Activated T-cell treated with anti-CD3 and anti-CD28 coated beads, Interleukin-2, amount 50 U/mL, for 72 hours (primary cell): ENCODE measurements around the gene DENND6B. TPM values are rescaled to one million over a fixed set of nuclear protein-coding genes. Genes with fewer than 3 reads are reported as not detected.

Experiments
- ATAC-seq, 2 donors: fragments of 150-1000 bp; cut with Tn5 transposase; replicated peaks in 1 of 2; 2 replicates each; pipeline ENCODE4 v1.10.0; 2021; ENCODE audit warnings: moderate library complexity in 2 of 2, mild to moderate bottlenecking in 1 of 2
- DNase-seq, 2 donors: peaks; one replicate each; pipeline ENCODE4 v3.0.0; 2021 to 2022; ENCODE audit warnings: mixed read lengths in 1 of 2
- H3K27ac Mint-ChIP-seq: one replicate; pipeline ENCODE4 v1.8.0; 2022; ENCODE audit warnings: mild to moderate bottlenecking, moderate library complexity, mixed read lengths
- H3K27me3 Mint-ChIP-seq: one replicate; pipeline ENCODE4 v1.8.0; 2022; ENCODE audit warnings: low read depth, mixed read lengths
- H3K36me3 Mint-ChIP-seq, 2 donors: one replicate each; pipeline ENCODE4 v1.8.0; 2022; ENCODE audit warnings: mixed read lengths in 2 of 2, mild to moderate bottlenecking in 1 of 2; ENCODE audit not compliant: insufficient read depth in 2 of 2
- H3K4me1 Mint-ChIP-seq: one replicate; pipeline ENCODE4 v1.8.0; 2022; ENCODE audit warnings: low read depth, mixed read lengths
- H3K4me3 Mint-ChIP-seq, 2 donors: one replicate each; pipeline ENCODE4 v1.8.0; 2022; ENCODE audit warnings: mild to moderate bottlenecking in 2 of 2, mixed read lengths in 2 of 2, moderate library complexity in 2 of 2
- H3K9me3 Mint-ChIP-seq, 2 donors: one replicate each; pipeline ENCODE4 v1.8.0; 2022; ENCODE audit warnings: mixed read lengths in 2 of 2
- total RNA-seq, 2 donors: library from RNA; stranded (reverse); gene quantifications; one replicate each; pipeline ENCODE4 v1.2.3, GENCODE V29; 2022

The DENND6B gene
- total RNA-seq, 2 donors from 2014 or later, result 6.4 to 8.5 TPM

- no peak overlapping the region for H3K27ac Mint-ChIP-seq
- no peaks in the 10 kb centered on the region for H3K36me3 Mint-ChIP-seq
- H3K4me1 Mint-ChIP-seq, result peaks cover 15% of the 10 kb centered on the region
- DNase-seq, result peak; percentile 83 to 84
- H3K4me3 Mint-ChIP-seq, result peak overlapping the region; percentile 79 to 84
- ATAC-seq, result peak; percentile 58 to 64
- no peaks in the 10 kb centered on the region for H3K27me3 Mint-ChIP-seq
- H3K9me3 Mint-ChIP-seq, result no peaks in the 10 kb centered on the region
These were observed 56.0 kb downstream of the DENND6B start for GRCh38 chr22:50270666-50271394.

GRCh38 chr22:50269970-50270665 is 56.7 kb downstream of the DENND6B start, which contains the start of gene MAPK11:
Gene MAPK11 (minus strand): TSS chr22:50270380. CDS start chr22:50270292, 88 bp downstream.
- Mint-ChIP-seq H3K27me3 (no peaks in the 10 kb centered on the region), H3K4me3 (peak within 1 kb of the TSS; percentile 83 to 84), H3K36me3 (no peaks in the 10 kb centered on the region), H3K9me3 (no peaks in the 10 kb centered on the region), H3K27ac (no peak within 1 kb of the TSS), H3K4me1 (peaks cover 15% of the 10 kb centered on the region)
- ATAC-seq (peak; percentile 65 to 70), DNase-seq (peak; percentile 76 to 82)

DNA sequence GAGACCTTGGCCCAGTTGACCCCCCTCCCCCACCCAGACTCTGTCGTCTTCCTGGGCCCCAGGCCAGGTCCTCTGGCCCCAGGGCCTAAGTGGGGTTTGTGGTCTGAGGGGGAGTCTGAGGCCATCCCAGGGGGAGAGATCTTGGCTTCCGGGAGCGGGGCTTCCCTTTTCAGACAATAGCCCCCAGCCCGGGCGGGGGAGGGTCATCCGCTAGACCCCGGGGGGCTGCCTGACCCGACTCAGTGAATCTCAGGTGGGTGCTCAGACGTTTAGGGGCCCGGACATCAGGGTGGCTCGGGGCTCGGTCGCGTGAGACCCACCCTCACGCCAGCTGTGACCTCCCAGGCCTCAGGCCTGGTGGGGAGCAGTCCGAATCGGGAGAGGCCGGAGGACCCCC is 57.2 kb downstream of the DENND6B start:
- no peak overlapping the region for H3K27ac Mint-ChIP-seq
- no peak for ATAC-seq

GRCh38 chr22:50268655-50269113 is 58.1 kb downstream of the DENND6B start:
- no peaks in the 10 kb centered on the region for H3K36me3 Mint-ChIP-seq
- no peaks in the 10 kb centered on the region for H3K9me3 Mint-ChIP-seq
- DNase-seq, result no peak
- ATAC-seq, result no peak
- H3K4me3 Mint-ChIP-seq, result peak overlapping the region; percentile 36 to 61
- peaks cover 15% of the 10 kb centered on the region for H3K4me1 Mint-ChIP-seq
- no peak overlapping the region for H3K27ac Mint-ChIP-seq
- no peaks in the 10 kb centered on the region for H3K27me3 Mint-ChIP-seq

More for the DNA sequence above, 57.2 kb downstream of the DENND6B start:
- Mint-ChIP-seq H3K27me3 (no peaks in the 10 kb centered on the region), H3K9me3 (no peaks in the 10 kb centered on the region), H3K4me1 (peaks cover 15% of the 10 kb centered on the region), H3K36me3 (no peaks in the 10 kb centered on the region), H3K4me3 (peak overlapping the region; percentile 74 to 83)
- DNase-seq, result no peak

DNA sequence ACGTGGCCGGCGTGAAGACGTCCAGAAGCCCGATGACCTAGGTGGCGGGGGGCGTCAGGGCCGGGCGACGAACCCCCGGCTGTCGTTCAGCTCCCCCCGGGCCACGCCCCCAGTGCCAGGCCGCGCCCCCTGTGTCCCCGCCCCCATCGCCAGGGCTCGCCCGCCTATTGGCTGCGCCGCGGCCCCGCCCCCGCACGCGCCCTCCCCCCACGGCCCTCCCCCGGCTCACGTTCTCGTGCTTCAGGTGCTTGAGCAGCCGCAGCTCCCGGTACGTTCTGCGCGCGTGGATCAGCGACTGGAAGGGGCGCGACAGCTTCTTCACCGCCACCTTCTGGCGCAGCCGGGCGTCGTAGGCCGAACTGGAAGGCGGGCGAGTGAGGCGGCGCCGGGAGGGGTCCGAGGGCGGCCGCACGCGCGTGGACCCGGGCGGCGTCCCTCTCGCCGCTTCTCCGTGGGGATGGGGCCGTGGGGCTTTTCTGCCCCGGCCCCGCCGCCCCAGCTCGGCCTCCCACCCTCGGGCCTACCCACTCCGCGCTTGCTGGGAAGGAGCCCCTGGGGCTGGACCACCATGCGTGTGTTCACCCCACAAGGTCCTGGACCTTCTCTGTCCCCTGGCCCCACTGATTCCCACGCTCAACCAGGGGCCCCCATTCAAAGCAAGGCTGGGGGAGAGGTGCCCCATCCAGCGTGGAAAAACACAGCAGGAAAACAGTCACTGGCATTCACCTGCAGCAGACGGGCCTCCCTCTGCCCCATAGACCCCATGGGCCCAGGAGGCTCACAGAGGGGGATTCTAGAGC is 59.0 kb downstream of the DENND6B start:
- H3K27ac Mint-ChIP-seq, result no peak overlapping the region
- DNase-seq, result peak; percentile 64 to 70
- no peaks in the 10 kb centered on the region for H3K36me3 Mint-ChIP-seq
- peaks cover 16% of the 10 kb centered on the region for H3K4me1 Mint-ChIP-seq
- no peaks in the 10 kb centered on the region for H3K9me3 Mint-ChIP-seq
- ATAC-seq, result peak; percentile 3 to 21
- peaks cover under 1% of the 10 kb centered on the region for H3K27me3 Mint-ChIP-seq
- H3K4me3 Mint-ChIP-seq, result peak overlapping the region in 1 of 2 donors; percentile 61

GRCh38 chr22:50266994-50267393 is 59.8 kb downstream of the DENND6B start:
- Mint-ChIP-seq H3K4me1 (peaks cover 24% of the 10 kb centered on the region), H3K27ac (no peak overlapping the region), H3K27me3 (peaks cover 9% of the 10 kb centered on the region)

GRCh38 chr22:50264946-50265669 is 61.7 kb downstream of the DENND6B start:
- DNase-seq, result no peak
- H3K36me3 Mint-ChIP-seq, result no peaks in the 10 kb centered on the region
- peaks cover 11% of the 10 kb centered on the region for H3K27me3 Mint-ChIP-seq
- ATAC-seq, result no peak
- H3K27ac Mint-ChIP-seq, result no peak overlapping the region
- peaks cover 24% of the 10 kb centered on the region for H3K4me1 Mint-ChIP-seq
- no peaks in the 10 kb centered on the region for H3K9me3 Mint-ChIP-seq
- H3K4me3 Mint-ChIP-seq, result no peak overlapping the region

More at GRCh38 chr22:50266994-50267393, 59.8 kb downstream of the DENND6B start:
- ATAC-seq (no peak), DNase-seq (no peak)
- Mint-ChIP-seq H3K4me3 (no peak overlapping the region), H3K9me3 (no peaks in the 10 kb centered on the region), H3K36me3 (no peaks in the 10 kb centered on the region)

DNA sequence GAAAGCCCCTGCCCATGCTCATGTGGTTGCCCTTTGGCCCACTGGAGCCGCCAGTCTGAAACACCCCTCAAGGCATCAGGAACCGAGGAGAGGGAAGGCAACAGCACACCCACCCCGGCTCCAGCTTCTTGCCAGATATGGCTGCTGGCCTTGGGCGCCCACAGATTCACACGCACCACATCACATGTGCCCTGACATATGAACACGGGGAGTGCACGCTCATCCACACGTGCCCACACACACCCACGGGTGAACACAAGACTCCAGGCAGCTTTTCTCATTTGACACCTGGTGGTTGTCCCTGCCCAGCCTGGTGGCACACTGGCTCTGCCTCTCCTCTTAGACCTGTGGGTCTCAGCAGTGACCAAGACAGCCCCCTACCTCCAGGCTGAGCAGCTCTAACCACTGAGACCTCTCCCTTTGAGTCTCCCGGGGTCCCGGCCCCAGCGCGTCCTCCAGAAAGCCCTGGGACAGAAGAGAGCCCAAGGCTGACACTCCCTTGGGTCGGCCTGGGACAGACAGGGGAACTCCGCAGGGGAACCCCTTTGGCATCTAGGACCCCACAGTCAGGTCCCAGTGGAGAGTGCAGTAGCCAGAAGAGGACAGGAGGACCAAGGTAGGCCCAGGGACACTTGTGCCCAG is 62.6 kb downstream of the DENND6B start:
- H3K27me3 Mint-ChIP-seq, result peaks cover 11% of the 10 kb centered on the region
- no peak overlapping the region for H3K27ac Mint-ChIP-seq
- no peaks in the 10 kb centered on the region for H3K9me3 Mint-ChIP-seq
- ATAC-seq (no peak), DNase-seq (no peak)
- peaks cover 20% of the 10 kb centered on the region for H3K4me1 Mint-ChIP-seq
- H3K36me3 Mint-ChIP-seq, result no peaks in the 10 kb centered on the region
- no peak overlapping the region for H3K4me3 Mint-ChIP-seq

DNA sequence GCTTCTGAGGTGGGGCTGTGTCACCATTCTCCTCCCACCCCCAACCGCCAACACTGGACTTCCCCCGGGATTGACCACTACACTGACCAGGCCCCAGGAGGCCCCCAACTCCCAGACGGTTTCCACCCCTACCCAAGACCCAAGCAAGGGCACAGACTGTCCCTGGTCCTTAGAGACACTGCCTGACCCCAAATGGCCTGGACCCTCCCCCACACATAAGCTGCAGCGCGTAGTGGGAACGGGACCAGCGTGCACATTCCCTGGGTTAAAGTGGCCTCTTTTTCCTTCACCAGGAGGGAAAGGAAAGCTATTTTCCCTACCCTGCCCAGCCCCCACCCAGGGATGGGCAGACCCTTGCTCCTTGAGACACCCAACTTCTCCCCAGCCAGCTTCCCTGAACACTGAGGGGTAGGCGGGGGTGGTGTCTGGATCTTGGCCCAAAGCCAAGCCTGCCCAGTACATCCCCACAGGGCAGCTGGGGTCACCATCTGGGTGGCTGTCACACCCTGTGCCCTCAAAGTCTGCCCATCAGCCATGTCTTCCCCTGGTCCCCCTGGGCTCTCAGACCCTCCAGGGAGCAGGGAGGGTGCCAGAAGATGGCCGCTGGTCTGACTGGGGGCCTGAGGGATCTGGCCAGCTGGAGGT is 63.7 kb downstream of the DENND6B start:
- ATAC-seq (no peak), DNase-seq (no peak)
- peaks cover 11% of the 10 kb centered on the region for H3K27me3 Mint-ChIP-seq
- peaks cover 10% of the 10 kb centered on the region for H3K4me1 Mint-ChIP-seq
- H3K36me3 Mint-ChIP-seq, result no peaks in the 10 kb centered on the region
- H3K4me3 Mint-ChIP-seq, result no peak overlapping the region
- H3K9me3 Mint-ChIP-seq, result no peaks in the 10 kb centered on the region
- H3K27ac Mint-ChIP-seq, result no peak overlapping the region

GRCh38 chr22:50262460-50262911 is 64.3 kb downstream of the DENND6B start:
- no peak overlapping the region for H3K27ac Mint-ChIP-seq
- H3K4me3 Mint-ChIP-seq, result peak overlapping the region; percentile 62 to 72

DNA sequence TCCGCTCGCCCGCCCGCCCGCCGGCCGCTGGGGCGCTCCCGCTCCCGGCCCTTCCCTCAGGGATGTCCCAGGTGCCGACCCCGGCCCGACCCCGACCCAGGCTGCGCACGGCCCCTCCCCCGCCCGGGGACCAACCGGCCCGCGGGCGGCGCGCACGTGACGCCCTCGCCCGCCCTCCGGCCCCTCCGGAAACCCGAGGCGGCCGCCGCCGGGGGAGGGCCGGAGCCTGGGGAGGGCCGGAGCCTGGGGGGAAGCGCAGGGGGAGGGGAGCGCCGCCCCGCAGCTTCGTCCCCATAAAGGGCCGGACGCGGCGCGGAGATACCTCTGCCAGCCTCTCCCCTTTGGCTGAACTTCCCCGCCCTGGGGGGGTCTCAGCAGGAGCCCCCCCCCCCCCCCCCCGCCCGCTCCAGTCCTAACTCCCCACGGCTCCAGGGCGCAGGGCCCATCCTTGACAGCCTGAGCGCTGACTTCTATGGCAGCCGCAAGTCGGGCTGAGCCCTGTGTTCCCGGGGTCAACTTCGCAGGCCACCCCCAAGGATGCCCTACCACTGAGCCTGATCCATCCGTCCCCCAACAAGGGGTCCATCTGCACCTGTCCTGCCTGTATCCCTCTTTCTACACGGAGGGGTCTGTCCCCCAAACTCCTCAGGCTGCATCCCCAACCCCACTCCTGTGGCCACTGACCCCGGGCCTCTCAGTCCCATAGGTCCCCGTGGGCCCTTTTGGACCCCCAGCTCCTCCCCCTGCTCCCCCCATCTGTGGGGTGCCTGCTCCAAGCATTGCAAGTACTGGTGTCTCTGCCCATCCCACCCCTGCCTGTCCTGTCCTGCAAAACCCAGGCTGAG is 65.0 kb downstream of the DENND6B start, which contains the start of gene MAPK12:
Gene MAPK12, minus strand, starts transcription at position 69 of the 845 bp plus-strand sequence. CDS start 174 bp downstream, outside the sequence.
- Mint-ChIP-seq H3K27ac (no peak within 1 kb of the TSS), H3K4me1 (peaks cover 8% of the 10 kb centered on the region), H3K4me3 (peak within 1 kb of the TSS; percentile 62 to 72), H3K9me3 (no peaks in the 10 kb centered on the region), H3K27me3 (peaks cover 11% of the 10 kb centered on the region), H3K36me3 (no peaks in the 10 kb centered on the region)
- peak; percentile 23 to 35 for ATAC-seq
- DNase-seq, result no peak

More at GRCh38 chr22:50262460-50262911, 64.3 kb downstream of the DENND6B start:
- Mint-ChIP-seq H3K36me3 (no peaks in the 10 kb centered on the region), H3K9me3 (no peaks in the 10 kb centered on the region), H3K27me3 (peaks cover 11% of the 10 kb centered on the region), H3K4me1 (peaks cover 8% of the 10 kb centered on the region)
- DNase-seq, result no peak
- peak in 1 of 2 donors; percentile 24 for ATAC-seq
